Tibial nerve (tissue), 4 donors: ENCODE measurements around the gene APC2.

Experiments used
- EP300 ChIP-seq, 2 donors: sonication (generic); formaldehyde crosslinking; IDR thresholded peaks; one replicate each; pipeline ENCODE4 v1.6.1; 2017; ENCODE audit warnings: antibody characterized with exemption in 2 of 2, mild to moderate bottlenecking in 1 of 2
- POLR2A ChIP-seq, 2 donors: fragments of 450-650 bp; IDR thresholded peaks; one replicate each; pipeline ENCODE4 v1.6.1; 2017; ENCODE audit warnings: antibody characterized with exemption in 2 of 2, mild to moderate bottlenecking in 2 of 2, moderate library complexity in 2 of 2
- TF ChIP-seq, protein P1 (sequence below), 5 experiments: fragments of 200-600 bp in 3 of 5; fragments of 450-650 bp in 2 of 5; sonication (generic) in 3 of 5; IDR thresholded peaks; one replicate each; pipeline ENCODE4 v1.5.1; 2016 to 2019; ENCODE audit warnings: antibody characterized with exemption in 5 of 5, mild to moderate bottlenecking in 3 of 5, moderate library complexity in 2 of 5

DNA sequence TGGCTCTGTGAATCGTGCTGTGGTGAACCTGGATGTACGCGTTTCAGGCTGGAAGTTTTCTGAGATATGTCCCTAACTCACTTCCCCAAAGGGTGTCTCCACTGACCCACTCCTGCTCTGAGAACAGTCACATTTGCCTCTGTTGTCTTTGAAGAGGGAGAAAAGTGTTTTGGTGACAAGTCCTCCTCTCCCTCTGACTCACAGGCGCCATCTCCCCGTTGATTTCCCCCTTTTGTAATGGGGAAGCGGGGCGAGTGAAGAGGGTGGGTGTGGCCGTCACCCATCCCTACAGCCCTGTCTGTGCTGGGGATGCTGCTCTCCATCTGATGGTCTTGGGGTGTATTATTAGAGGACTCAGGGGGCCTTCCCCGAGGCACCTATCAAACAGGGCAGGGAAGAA, 9.6 kb downstream of the APC2 start:
- TF ChIP-seq, protein P1, sequence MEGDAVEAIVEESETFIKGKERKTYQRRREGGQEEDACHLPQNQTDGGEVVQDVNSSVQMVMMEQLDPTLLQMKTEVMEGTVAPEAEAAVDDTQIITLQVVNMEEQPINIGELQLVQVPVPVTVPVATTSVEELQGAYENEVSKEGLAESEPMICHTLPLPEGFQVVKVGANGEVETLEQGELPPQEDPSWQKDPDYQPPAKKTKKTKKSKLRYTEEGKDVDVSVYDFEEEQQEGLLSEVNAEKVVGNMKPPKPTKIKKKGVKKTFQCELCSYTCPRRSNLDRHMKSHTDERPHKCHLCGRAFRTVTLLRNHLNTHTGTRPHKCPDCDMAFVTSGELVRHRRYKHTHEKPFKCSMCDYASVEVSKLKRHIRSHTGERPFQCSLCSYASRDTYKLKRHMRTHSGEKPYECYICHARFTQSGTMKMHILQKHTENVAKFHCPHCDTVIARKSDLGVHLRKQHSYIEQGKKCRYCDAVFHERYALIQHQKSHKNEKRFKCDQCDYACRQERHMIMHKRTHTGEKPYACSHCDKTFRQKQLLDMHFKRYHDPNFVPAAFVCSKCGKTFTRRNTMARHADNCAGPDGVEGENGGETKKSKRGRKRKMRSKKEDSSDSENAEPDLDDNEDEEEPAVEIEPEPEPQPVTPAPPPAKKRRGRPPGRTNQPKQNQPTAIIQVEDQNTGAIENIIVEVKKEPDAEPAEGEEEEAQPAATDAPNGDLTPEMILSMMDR (IDR thresholded peaks at IDR 0.05), result no peak
- TF ChIP-seq POLR2A (IDR thresholded peaks at IDR 0.05) (no peak), EP300 (IDR thresholded peaks at IDR 0.05) (no peak)
